NCI-H748 treated with DMSO at 0.1 percent for 48 hours (cell line): ENCODE results near the gene MPRIP.
A peak's percentile ranks its signal among the peaks of the same experiment; 100 is the strongest.
"Not testable (repeated sequence)": the region's sequence is repeated elsewhere in the genome, so short reads cannot be mapped to it uniquely, and the experiment has no call there.

Experiments
- DNase-seq: peaks from one replicate; lab custom pipeline; 2025; lab: John Stamatoyannopoulos, UW

The MPRIP gene

DNA sequence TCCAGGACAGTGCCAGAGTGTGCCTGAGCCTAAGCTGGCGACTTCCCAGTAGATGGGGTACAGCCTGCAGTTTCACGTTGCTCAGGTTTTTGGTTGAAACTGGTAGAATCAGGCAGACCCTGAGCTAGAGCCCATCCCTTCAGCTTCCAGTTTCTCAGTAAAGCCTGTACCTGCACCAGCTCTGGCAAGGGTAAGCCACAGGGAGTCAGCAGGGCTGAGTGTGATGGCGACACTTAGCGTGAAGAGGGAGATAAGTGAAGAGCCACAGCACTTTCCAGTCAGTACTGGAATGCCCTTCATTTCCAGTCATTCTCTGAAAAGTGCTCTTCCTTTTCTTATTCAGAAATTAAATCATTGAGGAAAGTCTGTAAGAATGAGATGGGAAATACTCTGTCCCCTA, 141.5 kb downstream of the MPRIP start:
- DNase-seq = no peak

DNA sequence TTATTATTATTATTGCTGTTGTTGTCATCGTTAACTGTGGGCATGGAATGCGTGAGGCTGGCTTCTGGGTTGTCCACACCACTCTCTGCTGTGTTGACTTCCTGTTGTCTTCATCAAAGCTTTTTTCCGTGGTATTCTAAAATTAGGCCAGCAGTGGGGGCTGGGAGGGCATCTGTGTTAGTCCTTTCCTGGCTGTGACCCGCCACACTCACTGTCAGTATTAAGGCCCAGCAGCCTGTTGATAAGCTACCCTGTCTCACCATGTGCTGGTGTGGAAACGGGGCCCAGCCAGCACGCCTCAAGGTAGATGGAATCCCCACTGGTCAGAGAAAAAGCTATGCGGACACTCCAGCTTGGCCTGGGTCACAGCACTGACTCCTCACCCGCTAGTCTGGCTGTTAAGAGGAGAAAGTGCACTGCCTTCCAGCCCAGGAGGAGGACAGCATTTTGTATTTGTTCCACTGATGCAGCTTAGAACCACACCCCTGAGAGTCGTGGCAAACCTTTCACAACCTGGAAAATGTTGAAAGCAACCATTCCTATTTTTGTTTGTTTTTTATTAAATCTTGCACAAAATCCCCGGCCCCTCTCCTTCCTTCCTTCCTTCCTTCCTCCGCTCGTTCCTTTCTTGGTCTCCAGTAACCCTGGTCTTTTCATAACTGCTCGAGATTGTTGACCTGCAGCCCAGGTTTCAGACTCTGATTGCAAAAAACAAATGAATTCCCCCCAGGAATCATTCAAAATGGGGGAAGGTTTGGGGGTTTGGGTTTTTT, 142.9 kb downstream of the MPRIP start:
- DNase-seq = not testable (repeated sequence)

DNA sequence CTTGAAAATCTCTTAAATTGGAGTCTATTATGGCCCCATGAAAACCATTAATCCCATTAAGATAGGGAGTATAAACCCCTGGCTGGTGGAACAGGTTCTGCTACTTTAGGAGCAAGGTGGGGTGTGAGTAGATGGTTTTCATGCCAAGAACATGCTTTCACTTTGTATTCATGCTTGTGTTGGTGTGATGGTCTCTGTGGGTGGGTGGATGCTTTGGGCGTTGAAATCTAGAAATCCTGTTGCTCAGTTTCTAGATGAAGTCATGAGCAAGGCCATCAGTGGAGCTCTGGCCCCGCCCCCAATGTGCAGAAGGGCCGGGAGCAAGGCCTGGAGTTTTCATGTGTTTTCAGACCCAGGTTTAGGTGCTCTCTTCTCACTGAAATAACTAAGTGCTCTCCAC, 143.8 kb downstream of the MPRIP start:
- no peak for DNase-seq

GRCh38 chr17:17186551-17187505, 144.6 kb downstream of the MPRIP start:
- no peak for DNase-seq

DNA sequence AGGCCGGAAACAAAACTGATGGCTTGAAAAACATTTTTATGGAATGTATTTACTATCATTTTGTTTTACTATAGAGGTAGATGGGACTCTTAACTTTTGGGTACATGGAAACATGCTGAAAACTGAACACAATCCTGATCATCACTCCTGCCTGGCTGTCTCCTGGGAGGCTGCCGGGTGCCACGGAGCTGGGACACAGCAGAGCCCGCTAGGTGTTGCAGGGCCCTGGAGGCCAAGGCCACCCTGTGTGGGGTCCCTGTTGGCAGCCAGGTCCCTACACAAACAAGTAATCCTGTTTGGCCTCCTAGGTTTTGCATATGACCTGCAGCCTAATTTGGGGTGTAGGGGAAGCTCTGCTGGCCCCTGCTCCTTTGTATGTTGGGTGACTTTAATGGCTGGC, 146.3 kb downstream of the MPRIP start:
- no peak for DNase-seq

DNA sequence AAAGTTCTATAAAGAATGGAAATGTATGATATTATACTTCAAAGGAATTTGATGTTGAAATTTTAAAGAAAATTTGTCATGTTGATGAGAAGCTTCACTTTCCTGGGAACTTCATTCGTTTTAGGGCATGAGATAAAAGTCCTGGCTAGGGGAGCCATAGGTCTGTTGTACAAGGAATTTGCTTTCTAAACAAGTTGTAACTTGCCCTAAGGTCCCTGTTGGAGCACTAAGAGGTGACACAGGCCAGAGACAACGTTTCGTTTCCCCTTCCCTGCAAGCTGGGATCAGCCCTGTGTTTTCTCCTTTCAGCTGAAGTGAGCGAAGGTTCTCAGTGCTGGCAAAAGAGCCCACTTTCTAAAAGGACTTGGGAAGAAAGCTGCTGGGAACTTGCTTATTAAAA, 147.3 kb downstream of the MPRIP start:
- DNase-seq = no peak

- no peak for DNase-seq
Measured at GRCh38 chr17:17190188-17190587, 147.9 kb downstream of the MPRIP start.

DNA sequence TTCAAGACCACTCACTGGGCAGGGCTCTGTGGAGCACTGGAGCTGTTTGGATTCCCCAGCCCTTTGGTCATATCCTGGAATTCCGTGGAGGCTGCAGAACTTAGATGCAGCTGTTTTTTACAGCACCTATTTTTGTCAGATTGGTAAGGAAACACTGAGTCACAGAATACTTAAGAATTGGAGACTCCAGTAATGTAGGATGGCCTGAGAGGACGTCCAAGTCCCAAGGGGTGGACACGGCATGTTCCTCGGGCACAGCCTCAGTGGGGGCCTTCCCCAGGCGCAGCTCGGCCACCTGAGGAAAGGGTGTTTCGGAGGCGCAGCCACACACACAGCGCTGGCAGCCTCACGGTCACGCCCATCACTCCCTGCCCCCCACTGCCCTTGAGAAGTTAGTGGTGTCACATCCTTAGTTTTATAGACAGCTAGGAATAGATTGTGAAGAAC, 149.1 kb downstream of the MPRIP start:
- no peak for DNase-seq

DNA sequence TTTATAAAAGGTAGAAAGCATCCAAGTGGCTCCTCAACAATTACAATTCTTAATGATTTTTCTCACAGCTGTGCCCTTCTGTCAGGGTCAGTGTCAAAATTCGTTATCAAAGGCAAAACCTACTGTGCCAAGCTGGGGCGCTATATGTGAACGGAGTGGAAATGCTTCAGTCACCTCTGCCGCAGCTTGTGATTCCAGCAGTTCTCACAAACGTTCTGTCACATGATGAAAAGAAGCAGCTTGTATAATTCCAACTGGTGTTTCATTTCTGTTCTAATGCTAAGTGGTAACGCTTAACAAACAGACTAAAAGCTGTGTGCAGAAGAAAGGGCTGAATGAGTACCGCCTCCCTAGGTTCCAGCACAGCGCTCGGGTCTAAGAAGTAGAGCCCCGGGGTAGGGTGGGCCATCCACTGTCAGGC, 149.7 kb downstream of the MPRIP start:
- no peak for DNase-seq

DNA sequence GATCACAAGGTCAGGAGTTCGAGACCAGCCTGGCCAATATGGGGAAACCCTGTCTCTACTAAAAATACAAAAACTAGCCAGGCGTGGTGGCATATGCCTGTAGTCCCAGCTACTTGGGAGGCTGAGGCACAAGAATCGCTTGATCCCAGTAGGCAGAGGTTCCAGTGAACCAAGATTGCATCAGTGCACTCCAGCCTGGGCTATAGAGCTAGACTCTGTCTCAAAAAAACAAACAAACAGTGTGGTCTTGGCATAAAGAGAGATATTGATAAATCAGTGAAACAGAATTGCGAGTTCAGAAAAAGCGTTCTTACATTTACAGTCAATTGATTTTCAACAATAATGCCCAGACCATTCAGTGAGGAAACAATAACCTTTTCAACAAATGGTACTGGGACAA, 153.2 kb downstream of the MPRIP start:
- not testable (repeated sequence) for DNase-seq

DNA sequence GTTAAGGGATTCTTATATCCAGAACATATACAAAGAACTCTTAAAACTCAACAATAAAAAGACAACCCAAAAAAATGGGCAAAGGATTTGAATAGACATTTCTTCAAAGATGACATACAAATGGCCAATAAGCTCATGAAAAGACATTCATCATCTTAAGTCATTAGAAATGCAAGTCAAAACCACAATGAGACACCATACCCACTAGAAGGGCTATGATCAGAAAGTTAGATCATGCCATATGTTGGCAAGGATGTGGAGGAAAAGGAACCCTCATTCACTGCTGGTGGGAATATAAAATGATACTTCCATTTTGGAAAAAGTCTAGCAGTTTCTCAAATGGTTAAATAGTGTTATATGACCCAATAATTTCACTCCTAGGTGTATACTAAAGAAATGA, 154.5 kb downstream of the MPRIP start:
- DNase-seq = no peak

DNA sequence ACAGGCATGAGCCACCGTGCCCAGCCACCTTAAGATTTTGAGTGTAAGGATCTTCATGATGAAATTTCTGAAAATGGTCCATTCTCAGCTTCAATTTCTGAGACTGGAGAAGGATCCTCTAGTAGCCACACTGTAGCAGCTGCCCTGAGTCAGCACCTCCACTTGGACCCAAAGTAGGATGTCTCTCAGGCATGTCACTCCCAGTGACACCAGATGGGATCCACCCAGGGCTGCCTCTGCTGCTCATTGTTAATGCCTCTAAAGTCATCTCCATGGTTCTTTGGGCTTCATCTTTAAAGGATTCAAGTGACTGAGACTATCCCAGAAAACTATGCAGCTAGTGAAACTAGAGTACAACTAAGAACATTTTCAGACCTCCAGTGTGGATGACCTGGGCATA, 156.0 kb downstream of the MPRIP start:
- no peak for DNase-seq

GRCh38 chr17:17200311-17200710, 158.1 kb downstream of the MPRIP start:
- no peak for DNase-seq

- no peak for DNase-seq
Measured at GRCh38 chr17:17200831-17201230, 158.6 kb downstream of the MPRIP start.

DNA sequence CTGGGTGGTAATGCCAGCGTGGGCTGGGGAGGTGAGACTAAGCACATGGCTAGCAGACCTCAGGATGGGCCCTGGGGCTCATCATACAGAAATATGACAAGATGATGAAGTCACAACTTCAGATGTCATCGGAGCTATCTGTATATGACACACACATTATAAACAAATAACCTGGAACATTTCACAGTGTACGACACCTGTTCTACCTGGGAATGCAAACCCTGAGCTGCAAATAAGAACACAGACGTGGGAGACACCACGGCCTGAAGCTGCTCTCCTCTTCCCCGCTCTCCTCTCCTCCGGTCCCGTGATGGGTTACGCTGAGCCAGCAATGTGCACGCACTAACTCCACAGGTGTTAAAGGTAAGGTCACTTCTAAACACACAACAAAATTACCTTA, 159.0 kb downstream of the MPRIP start:
- DNase-seq = no peak

GRCh38 chr17:17201907-17202306, 159.7 kb downstream of the MPRIP start:
- no peak for DNase-seq

DNA sequence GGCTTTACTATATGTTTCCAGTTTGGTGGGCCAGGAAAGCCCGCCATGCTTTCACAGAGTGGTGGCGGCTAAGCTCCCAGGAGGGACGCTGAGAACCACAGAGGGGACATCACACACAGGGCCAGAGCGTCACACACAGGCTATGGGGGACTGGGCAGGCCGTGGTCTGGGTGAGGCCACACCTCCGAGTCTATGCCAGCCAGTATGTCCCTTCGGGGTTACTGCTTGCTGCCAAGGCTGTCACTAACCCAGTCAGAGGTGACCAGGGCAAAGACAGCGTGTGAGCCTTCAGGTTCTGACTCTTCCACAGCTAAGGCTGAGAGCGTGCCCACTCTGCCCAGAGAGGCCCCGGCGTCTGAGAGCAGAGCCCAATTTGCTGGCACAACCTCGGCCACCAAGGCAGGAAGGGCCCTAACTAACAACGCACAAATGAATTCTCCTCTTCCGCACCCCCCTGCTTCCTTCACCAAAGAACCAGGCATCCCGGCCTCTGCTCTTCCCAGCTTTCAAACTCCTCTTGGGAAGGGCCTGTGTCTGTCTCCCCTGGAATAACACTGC, 161.0 kb downstream of the MPRIP start:
- DNase-seq = no peak

GRCh38 chr17:17204041-17204591, 161.9 kb downstream of the MPRIP start:
- no peak for DNase-seq

DNA sequence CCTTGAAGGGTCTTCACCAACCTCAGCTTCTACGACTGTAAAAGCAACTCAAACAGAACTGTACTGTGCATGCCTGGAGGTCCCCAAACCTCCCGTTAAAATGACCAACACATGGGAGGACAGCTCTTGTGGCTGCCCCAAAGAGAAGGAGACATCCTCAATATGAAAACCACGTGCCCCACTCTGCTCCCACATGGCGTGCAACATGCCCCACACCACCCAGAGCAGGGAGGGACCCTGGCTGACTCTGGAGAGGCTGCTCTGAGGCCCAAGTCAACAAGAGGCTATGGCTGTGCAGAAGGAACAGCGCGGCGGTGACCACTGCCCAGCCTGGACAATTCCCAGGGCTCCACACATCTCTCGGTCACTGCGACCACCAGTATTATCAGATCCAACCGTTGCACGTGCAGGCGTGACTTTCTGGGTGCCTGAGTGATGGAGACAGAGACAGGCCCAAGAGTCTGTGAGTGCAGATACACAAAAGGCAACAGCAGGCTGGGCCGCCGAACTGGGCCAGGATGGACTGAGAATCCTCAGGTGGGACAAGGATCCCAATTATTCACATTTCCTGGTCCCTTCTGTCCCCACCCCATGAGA, 162.5 kb downstream of the MPRIP start:
- no peak for DNase-seq

- DNase-seq = peak; percentile 18
Measured at GRCh38 chr17:17205368-17206123, 163.3 kb downstream of the MPRIP start.
